GM23338 (cell line): Measurements from ENCODE around the gene NPSR1.

ENCODE experiments used
- CREB1 ChIP-seq: fragments of 250-450 bp; sonication (Bioruptor Pico); IDR thresholded peaks from 2 replicates; pipeline ENCODE4 v1.5.0; 2020; ENCODE audit warnings: low read depth, mild to moderate bottlenecking, moderate library complexity
- CTCF ChIP-seq, 2 experiments: fragments of 200-600 bp in 1 of 2; sonication (generic) in 1 of 2; conservative IDR thresholded peaks; 2 replicates each; pipeline versions ENCODE4 v1.5.1 to v1.6.1; 2016 to 2017; ENCODE audit warnings: antibody characterized with exemption in 2 of 2, low read depth in 2 of 2, mild to moderate bottlenecking in 2 of 2, moderate library complexity in 1 of 2
- EZH2 ChIP-seq: fragments of 200-600 bp; sonication (generic); IDR thresholded peaks from one replicate; pipeline ENCODE4 v1.8.0; 2017; ENCODE audit warnings: antibody characterized with exemption, mild to moderate bottlenecking, low read depth; ENCODE audit not compliant: unreplicated experiment
- JUNB ChIP-seq: IDR thresholded peaks from one replicate; pipeline ENCODE4 v1.6.1; 2016; ENCODE audit warnings: antibody characterized with exemption; ENCODE audit not compliant: unreplicated experiment
- POLR2AphosphoS5 ChIP-seq: IDR thresholded peaks from 2 replicates; pipeline ENCODE4 v1.6.1; 2016; ENCODE audit warnings: antibody characterized with exemption, low read depth
- REST ChIP-seq: IDR thresholded peaks from one replicate; pipeline ENCODE4 v1.6.1; 2018; ENCODE audit warnings: antibody characterized with exemption; ENCODE audit not compliant: unreplicated experiment
- STAT1 ChIP-seq: IDR thresholded peaks from one replicate; pipeline ENCODE4 v1.6.1; 2016; ENCODE audit warnings: antibody characterized with exemption; ENCODE audit not compliant: unreplicated experiment

- TF ChIP-seq CTCF (conservative IDR thresholded peaks at IDR 0.05; ENCODE audit: low read depth in 2 of 2) (no peak), CREB1 (CRISPR knock-in tag) (no peak), POLR2AphosphoS5 (no peak), STAT1 (no peak), EZH2 (no peak), JUNB (no peak), REST (no peak)
Observed at GRCh38 chr7:34886856-34887255, 228.8 kb downstream of the NPSR1 start.
